Gastrocnemius medialis (tissue), 4 donors: ENCODE results near the gene MAP7.

Experiments used
- POLR2A ChIP-seq, 2 donors: fragments of 450-650 bp; IDR thresholded peaks; one replicate each; pipeline ENCODE4 v1.6.1; 2017; ENCODE audit warnings: antibody characterized with exemption in 2 of 2, mild to moderate bottlenecking in 2 of 2, moderate library complexity in 2 of 2
- TF ChIP-seq, protein P1 (sequence below), 5 experiments: fragments of 450-650 bp in 3 of 5; fragments of 200-600 bp in 2 of 5; sonication (generic) in 2 of 5; IDR thresholded peaks in 4 of 5; conservative IDR thresholded peaks in 1 of 5; 1 replicate in 4 of 5; 2 replicates in 1 of 5; pipeline ENCODE4 v1.5.1; 2016 to 2019; ENCODE audit warnings: antibody characterized with exemption in 5 of 5, mild to moderate bottlenecking in 3 of 5, moderate library complexity in 3 of 5

DNA sequence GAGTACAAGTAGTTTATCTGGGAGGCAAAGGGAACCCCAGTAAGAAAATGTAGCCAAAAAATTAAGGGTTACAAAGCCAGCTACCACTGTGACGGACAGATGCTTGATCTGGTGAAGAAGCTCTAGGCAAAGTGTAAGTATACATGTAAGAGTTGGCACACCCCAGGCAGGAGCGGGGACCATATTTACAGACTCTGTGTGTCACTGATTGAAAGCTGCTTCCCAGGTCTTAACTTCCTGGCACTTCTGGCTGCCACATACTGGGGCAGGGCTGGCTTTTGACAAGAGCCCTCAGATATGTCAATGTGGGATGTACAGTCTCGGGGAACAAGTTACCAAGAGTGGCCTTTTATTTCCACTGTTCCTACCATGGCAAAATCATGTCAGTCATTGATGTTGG, 212.6 kb downstream of the MAP7 start:
- TF ChIP-seq, protein P1, sequence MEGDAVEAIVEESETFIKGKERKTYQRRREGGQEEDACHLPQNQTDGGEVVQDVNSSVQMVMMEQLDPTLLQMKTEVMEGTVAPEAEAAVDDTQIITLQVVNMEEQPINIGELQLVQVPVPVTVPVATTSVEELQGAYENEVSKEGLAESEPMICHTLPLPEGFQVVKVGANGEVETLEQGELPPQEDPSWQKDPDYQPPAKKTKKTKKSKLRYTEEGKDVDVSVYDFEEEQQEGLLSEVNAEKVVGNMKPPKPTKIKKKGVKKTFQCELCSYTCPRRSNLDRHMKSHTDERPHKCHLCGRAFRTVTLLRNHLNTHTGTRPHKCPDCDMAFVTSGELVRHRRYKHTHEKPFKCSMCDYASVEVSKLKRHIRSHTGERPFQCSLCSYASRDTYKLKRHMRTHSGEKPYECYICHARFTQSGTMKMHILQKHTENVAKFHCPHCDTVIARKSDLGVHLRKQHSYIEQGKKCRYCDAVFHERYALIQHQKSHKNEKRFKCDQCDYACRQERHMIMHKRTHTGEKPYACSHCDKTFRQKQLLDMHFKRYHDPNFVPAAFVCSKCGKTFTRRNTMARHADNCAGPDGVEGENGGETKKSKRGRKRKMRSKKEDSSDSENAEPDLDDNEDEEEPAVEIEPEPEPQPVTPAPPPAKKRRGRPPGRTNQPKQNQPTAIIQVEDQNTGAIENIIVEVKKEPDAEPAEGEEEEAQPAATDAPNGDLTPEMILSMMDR (IDR thresholded peaks at IDR 0.05 in 4 of 5, conservative IDR thresholded peaks at IDR 0.05 in 1 of 5) = no peak
- no peak for TF ChIP-seq POLR2A (IDR thresholded peaks at IDR 0.05)
